Hypothalamus (tissue), 51 donors: ENCODE results near the gene SZRD1.

Experiments
- DNase-seq, 51 donors: peaks; one replicate each; lab custom pipeline; 2025; lab: John Stamatoyannopoulos, UW

The SZRD1 gene

DNA sequence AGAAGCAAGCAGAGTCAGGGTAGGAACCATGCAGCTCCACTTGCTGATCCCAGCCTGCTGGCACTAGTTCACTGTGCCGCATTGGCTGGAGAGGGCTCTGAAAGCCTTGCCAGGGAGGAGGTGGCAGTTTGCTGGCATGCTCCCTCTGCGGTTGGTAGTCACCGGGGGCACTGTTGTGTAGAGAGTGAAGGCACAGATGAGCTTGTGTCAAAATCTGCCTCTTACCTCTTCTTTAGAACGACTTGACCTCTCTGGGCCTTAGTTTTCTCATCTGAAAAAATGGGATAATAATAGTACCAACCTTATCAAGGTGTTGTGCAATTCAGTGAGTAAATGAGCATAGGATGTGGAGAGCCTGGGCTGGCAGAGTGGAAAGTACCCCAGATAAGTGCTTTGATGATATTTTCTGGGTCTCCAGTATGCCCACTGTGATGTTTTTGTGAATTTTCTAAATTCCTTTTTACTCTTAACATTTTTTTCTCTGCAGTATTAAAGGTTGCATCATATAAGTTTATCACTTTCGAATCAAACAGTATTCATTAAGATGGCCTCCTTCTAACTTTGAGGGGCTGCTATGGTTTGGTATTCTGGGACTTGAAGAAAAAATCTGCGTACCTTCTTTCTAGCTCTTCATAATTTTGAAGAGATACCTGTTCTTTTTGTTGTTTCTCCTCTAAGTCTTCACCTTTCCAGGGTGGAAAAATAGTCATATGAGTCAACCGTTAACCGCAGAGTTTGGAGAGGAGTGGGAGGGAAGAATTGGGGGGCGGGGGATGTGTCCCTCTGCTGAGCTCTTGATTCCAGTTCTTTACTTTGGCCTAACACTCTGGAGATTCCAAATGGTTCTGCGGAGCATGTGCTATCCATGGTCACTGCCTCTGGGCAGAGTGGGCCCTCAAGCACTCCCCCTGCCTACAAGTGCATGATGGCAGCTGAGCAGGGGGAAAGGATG is 26.8 kb downstream of the SZRD1 start:
- peak in 28 of 51 donors; percentile 9 to 68 (median 30) for DNase-seq

GRCh38 chr1:16394977-16395376 is 27.9 kb downstream of the SZRD1 start:
- no peak for DNase-seq

- DNase-seq = peak in 4 of 51 donors; percentile 3 to 21 (median 15)
Observed at GRCh38 chr1:16396591-16396990, 29.5 kb downstream of the SZRD1 start.

DNA sequence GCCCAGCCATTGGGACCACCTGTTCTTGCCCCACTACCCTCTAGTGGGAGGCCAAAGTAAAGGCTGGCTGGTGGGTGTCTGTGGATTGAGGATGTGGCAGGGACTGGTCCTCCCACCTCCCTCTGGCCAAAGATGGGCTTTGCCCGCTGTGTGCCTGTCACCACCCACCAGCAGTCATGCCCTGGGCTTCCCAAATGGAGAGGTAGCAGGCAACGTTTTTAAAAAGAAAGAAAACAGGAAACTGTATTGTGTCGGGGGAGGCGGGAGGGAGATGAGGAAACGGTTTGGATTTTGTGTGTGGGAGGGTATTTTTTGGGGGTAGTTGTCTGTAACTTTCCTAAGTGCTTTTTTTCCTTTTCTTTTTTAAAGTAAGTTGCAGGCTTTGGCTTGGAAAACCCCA is 30.1 kb downstream of the SZRD1 start:
- DNase-seq = no peak

DNA sequence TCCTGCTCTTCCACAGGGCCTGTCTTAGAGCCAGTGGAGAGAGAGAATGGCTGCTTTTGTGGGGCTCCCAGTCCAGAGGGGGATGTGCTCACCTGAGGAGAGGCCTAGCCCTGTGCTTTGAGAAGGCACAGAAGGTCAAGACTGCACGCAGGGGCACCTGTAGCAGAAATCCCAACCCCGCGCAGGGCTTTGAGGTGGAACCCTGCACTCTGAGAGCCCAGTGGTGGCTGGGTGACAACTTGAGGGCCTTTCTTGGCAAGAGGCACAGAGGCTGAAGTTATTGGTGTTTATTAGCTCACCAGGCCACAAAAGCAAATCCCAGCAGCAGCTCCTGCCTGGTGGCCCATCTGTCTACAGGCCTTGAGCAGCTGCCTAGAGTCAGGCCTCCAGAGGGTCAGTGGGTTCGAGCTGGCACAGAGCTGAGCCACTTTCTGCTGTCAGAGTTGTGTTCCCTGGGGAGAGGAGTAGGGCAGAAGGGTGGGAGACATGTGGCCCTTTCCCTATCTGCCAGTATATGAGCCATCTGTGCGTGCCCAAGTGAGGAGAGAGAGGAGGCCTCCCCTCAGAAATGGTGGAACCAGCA is 31.4 kb downstream of the SZRD1 start:
- peak in 2 of 51 donors; percentile 7 to 8 for DNase-seq

DNA sequence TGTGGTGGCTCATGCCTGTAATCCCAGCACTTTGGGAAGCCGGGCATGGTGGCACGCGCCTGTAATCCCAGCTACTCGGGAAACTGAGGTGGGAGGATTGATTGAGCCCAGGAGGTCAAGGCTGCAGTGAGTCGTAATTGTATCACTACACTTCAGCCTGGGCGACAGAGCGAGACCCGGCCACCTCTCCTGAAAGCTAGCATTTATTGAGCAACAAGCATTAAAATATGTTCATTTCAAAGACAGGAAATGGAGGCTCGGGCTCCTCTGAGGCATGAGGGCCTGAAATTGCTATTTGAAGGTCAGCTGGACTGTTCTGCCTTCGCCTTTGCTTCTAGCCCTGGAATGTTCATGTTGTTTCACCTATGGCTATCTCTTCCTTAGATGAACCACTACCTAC is 35.7 kb downstream of the SZRD1 start:
- DNase-seq = no peak

GRCh38 chr1:16405441-16405840 is 38.4 kb downstream of the SZRD1 start:
- no peak for DNase-seq

DNA sequence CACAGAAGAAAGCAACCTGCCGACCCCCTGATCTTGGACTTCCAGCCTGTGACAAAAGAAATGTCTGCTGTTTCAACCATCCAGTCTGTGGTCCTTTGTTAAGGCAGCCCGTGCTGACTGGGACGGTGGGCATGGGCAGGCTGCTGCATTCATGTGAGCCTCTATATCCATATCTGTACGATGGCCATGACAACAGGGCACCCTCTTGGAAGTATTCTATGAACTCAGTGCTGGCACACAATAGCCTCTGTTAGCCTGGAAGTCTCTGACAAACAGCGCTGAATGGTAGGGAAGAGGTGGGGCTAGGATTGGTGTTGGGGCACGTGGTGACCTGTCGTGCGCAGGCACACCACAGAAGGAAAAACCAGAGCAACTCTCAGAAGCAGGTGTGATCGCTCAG is 39.8 kb downstream of the SZRD1 start:
- DNase-seq = no peak

DNA sequence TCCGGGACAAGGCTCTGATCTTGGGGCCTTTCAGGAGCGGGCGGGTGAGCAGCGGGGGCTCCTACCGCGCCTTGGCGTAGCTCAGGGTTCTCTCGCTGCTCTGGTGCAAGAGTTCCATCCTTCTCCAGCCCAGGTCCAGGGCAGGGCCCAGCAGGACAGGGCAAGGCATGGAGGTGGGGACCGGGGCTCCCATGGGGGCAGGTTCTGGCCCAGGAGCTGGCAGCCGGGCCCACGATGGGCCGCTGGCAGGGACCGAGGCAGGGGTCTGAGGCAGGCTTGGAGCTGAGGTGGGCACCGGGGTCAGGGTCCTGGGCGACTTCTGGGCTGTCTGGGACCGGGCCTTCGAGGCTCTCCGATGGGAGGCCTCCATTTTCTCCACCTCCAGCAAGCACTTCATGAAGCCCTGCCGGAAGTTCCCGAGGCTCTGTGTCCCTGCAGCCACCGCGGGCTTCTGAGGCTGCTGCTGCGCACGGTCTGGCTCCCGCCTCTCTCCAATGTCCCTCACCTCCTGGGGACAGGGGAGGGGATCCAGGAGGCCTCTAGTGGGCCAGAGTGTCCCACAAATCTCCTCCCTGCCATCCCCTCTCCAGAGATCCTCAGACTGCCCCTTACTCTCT is 42.6 kb downstream of the SZRD1 start:
- DNase-seq = no peak

- no peak for DNase-seq
Observed at GRCh38 chr1:16410803-16411202, 43.8 kb downstream of the SZRD1 start.

DNA sequence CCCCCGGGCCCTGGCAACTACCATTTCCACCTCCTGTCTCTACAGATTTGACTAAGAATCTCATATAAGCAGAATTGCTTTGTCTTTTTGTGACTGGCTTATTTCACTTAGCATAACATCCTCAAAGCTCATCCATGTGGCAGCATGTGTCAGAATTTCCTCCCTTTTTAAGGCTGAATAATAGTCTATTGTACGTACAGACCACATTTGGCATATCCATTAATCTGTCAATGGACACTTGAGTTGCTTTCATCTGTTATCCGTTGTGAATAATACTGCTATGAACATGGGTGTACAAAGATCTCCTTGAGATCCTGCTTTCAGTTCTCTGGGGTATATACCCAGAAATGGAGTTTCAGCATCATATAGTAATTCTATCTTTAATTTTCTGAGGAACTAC is 46.1 kb downstream of the SZRD1 start:
- DNase-seq = no peak

GRCh38 chr1:16418823-16419425 is 51.9 kb downstream of the SZRD1 start:
- DNase-seq = no peak

DNA sequence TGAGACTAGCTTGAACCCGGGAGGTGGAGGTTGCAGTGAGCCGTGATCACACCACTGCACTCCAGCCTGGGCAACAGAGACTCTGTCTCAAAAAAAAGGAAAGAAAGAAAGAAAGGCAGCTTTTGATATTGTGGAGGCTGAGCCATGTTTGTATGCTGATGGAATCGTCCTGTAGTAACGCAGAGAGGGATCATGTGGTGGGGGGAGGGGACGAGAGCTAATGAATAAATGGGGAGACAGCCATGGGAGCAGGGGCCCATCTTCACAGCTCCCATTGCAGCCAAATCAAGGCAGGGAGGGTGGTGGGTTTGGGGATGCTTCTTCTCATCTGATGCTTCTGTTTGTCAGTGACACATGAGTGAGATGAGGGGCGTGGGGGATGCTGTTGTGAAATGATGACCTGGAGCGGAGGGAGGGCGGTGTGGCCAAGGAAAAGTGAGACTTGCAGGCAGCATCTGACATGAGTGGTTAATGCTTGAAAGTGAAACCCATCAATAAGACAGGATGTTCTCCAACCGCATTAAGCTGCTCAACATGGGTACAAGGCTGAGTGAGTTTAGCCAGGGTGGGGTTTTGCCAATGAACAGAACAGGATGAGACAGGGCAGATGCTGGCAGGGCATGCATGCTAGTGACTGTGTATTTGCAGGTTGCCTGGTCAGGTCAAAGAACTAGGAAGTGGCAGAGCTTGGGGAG is 53.5 kb downstream of the SZRD1 start:
- DNase-seq = no peak

DNA sequence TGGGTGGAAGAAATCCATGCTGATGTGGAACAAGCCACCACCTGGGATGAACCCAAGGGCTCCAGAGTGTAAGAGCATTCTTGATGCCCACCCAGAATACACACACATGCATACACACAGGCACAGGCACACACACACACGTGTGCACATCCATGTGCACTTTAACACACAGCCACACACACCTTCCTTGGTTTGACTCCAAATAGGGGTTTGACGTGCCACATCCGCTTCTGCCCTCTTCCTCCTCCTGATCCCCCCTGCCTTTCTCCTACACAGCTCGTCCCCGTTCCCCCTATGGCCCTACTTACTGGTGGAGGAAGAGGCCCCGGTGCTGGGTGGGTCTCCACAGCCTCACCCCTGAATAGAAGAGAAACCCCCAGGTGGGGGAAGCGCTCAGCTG is 54.2 kb downstream of the SZRD1 start:
- DNase-seq = no peak

DNA sequence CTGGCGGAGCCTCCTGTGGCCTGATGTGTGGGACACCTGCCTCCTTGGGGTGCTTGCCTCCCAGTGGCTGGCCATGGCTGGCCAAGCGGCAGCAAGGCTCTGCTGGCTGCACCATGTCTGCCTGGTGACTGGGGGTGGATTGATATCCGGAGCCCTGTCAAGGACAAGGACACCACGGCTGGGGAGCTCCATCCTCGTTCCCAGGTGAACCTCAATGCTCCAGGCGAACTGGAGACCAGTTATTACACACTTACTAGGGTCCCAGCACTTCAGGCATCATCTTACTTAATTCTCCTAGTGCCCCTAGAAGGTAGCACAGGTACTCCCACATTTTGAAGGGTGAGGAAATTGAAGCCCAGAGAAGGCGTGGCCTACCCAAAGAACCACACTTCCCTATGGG is 55.0 kb downstream of the SZRD1 start:
- no peak for DNase-seq

GRCh38 chr1:16425125-16426025 is 58.3 kb downstream of the SZRD1 start:
- no peak for DNase-seq

DNA sequence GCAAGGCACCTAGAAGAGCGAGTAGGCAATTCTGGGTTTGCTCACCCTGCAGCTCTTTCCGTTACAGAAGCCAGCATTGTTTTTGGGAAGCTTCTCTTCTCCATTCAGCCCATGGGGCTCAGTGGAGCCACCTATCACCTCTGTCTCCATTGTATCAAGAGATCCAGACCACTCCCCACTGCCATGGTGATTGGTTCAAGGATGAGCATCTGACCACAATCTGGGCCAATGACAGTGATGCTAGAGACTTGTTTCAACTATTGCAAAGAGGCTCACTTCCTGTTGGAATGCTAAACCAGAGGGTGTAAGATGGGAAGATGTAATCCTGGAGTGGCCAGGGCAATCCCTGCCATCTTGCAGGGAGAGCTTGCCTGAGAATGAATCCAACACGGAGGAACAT is 63.6 kb downstream of the SZRD1 start:
- no peak for DNase-seq

GRCh38 chr1:16433030-16433429 is 66.0 kb downstream of the SZRD1 start:
- no peak for DNase-seq

- no peak for DNase-seq
Observed at GRCh38 chr1:16434007-16434406, 67.0 kb downstream of the SZRD1 start.

- no peak for DNase-seq
Observed at GRCh38 chr1:16434501-16434900, 67.5 kb downstream of the SZRD1 start.
